IMR-90 (cell line): ENCODE measurements around the gene HTR1D. TPM values are rescaled to one million over a fixed set of nuclear protein-coding genes. Genes with fewer than 3 reads are reported as not detected.

Source experiments
- ATAC-seq: fragments of 200-7000 bp; cut with Tn5 transposase; 2 replicates; pipeline ENCODE4 v1.9.1; 2020; ENCODE audit warnings: low read depth, mild to moderate bottlenecking, moderate library complexity
- BruUV-seq: library from RNA; stranded (reverse); fragments of 400-500 nt; replicated peaks from 2 replicates; lab custom pipeline; 2021; lab: Mats Ljungman, UMichigan
- CTCF ChIA-PET: fragments of 300-600 bp; formaldehyde crosslinking; extraction: SDS; loops from one replicate; lab custom pipeline; 2021; ENCODE audit warnings: antibody characterized with exemption; lab: Yijun Ruan, JAX
- POLR2A ChIA-PET: fragments of 300-600 bp; sonication (Branson Sonifier 250); formaldehyde crosslinking; loops from one replicate; lab custom pipeline; 2022; ENCODE audit warnings: antibody characterized with exemption; ENCODE audit not compliant: unreplicated experiment; lab: Charles Lee
- DNase-seq: peaks from one replicate; pipeline ENCODE4 v3.0.0; 2013
- H2AFZ ChIP-seq: replicated peaks from 2 replicates; pipeline ENCODE3; 2013; ENCODE audit warnings: low read length, mild to moderate bottlenecking; ENCODE audit not compliant: poor library complexity
- H2AK5ac ChIP-seq: 2 replicates; pipeline ENCODE4 v1.6.1; 2013; ENCODE audit warnings: low read depth, low read length, inconsistent platforms
- H2AK9ac ChIP-seq: replicated peaks from 2 replicates; pipeline ENCODE3; 2013; ENCODE audit warnings: mild to moderate bottlenecking, low read depth, low read length, moderate library complexity; ENCODE audit not compliant: poor library complexity
- H2BK120ac ChIP-seq: 2 replicates; pipeline ENCODE4 v1.6.1; 2013; ENCODE audit warnings: low read depth, low read length, inconsistent platforms
- H2BK15ac ChIP-seq: 3 replicates; pipeline ENCODE4 v1.6.1; 2013; ENCODE audit warnings: low read depth, low read length, inconsistent platforms
- H2BK20ac ChIP-seq: 2 replicates; pipeline ENCODE4 v1.6.1; 2013; ENCODE audit warnings: low read depth, mild to moderate bottlenecking, inconsistent platforms, low read length, moderate library complexity
- H2BK5ac ChIP-seq: 2 replicates; pipeline ENCODE4 v1.6.1; 2013; ENCODE audit warnings: mild to moderate bottlenecking, low read depth, low read length, inconsistent platforms; ENCODE audit not compliant: poor library complexity, severe bottlenecking
- H3K14ac ChIP-seq: replicated peaks from 2 replicates; pipeline ENCODE4 v1.6.1; 2013; ENCODE audit warnings: low read depth, low read length, inconsistent platforms
- H3K18ac ChIP-seq: 2 replicates; pipeline ENCODE4 v1.6.1; 2013; ENCODE audit warnings: low read depth, low read length, control low read depth
- H3K23ac ChIP-seq: 2 replicates; pipeline ENCODE4 v1.6.1; 2013; ENCODE audit warnings: low read depth, low read length, inconsistent platforms
- H3K27ac ChIP-seq: 2 replicates; pipeline ENCODE4 v1.5.1; 2013; ENCODE audit warnings: mild to moderate bottlenecking, control low read depth, low read length; ENCODE audit not compliant: insufficient read depth
- H3K27me3 ChIP-seq: 2 replicates; pipeline ENCODE4 v1.6.1; 2013; ENCODE audit warnings: low read length; ENCODE audit not compliant: control insufficient read depth, insufficient read depth
- H3K36me3 ChIP-seq: 2 replicates; pipeline ENCODE4 v1.6.1; 2013; ENCODE audit warnings: low read length, mixed read lengths; ENCODE audit not compliant: control insufficient read depth, insufficient read depth
- H3K4ac ChIP-seq: 2 replicates; pipeline ENCODE4 v1.6.1; 2013; ENCODE audit warnings: low read depth, low read length, inconsistent platforms
- H3K4me1 ChIP-seq: 2 replicates; pipeline ENCODE4 v1.6.1; 2013; ENCODE audit warnings: low read length, mixed read lengths; ENCODE audit not compliant: control insufficient read depth, insufficient read depth
- H3K4me2 ChIP-seq: 2 replicates; pipeline ENCODE4 v1.6.1; 2013; ENCODE audit warnings: low read depth, mild to moderate bottlenecking, control low read depth, low read length, moderate library complexity
- H3K4me3 ChIP-seq: 2 replicates; pipeline ENCODE4 v1.5.1; 2013; ENCODE audit warnings: low read depth, mild to moderate bottlenecking, control low read depth, low read length, moderate library complexity; ENCODE audit not compliant: insufficient read depth
- H3K56ac ChIP-seq: 2 replicates; pipeline ENCODE4 v1.6.1; 2013; ENCODE audit warnings: low read length, inconsistent platforms; ENCODE audit not compliant: insufficient read depth; ENCODE audit errors: extremely low read depth
- H3K79me1 ChIP-seq, 2 experiments: 2 replicates each; pipeline ENCODE4 v1.6.1; 2013; ENCODE audit warnings: low read length in 2 of 2, inconsistent platforms in 1 of 2, low read depth in 1 of 2
- H3K9ac ChIP-seq: 2 replicates; pipeline ENCODE4 v1.6.1; 2013; ENCODE audit warnings: low read depth, low read length, control low read depth
- H3K9me1 ChIP-seq: 2 replicates; pipeline ENCODE4 v1.6.1; 2013; ENCODE audit warnings: low read length, inconsistent platforms; ENCODE audit not compliant: insufficient read depth
- H3K9me3 ChIP-seq: 2 replicates; pipeline ENCODE4 v1.6.1; 2013; ENCODE audit warnings: low read length; ENCODE audit not compliant: control insufficient read depth, insufficient read depth
- H4K20me1 ChIP-seq: 2 replicates; pipeline ENCODE4 v1.6.1; 2013; ENCODE audit warnings: low read length, inconsistent platforms; ENCODE audit not compliant: insufficient read depth
- H4K5ac ChIP-seq: 2 replicates; pipeline ENCODE4 v1.6.1; 2013; ENCODE audit warnings: mild to moderate bottlenecking, low read depth, low read length, control low read depth
- H4K8ac ChIP-seq, 2 experiments: 2 replicates each; pipeline ENCODE4 v1.6.1; 2013; ENCODE audit warnings: low read depth in 2 of 2, low read length in 2 of 2, control low read depth in 1 of 2, inconsistent platforms in 1 of 2
- H4K91ac ChIP-seq: 2 replicates; pipeline ENCODE4 v1.6.1; 2013; ENCODE audit warnings: low read depth, low read length, inconsistent platforms; ENCODE audit not compliant: insufficient read depth
- BHLHE40 ChIP-seq: fragments of 150-350 bp; IDR thresholded peaks from 2 replicates; pipeline ENCODE4 v1.6.1; 2016; ENCODE audit warnings: mild to moderate bottlenecking, low read depth, low read length
- CEBPB ChIP-seq: IDR thresholded peaks from 2 replicates; pipeline ENCODE4 v1.6.1; 2012; ENCODE audit warnings: low read depth, low read length, improper control_type of control experiment
- CHD1 ChIP-seq: IDR thresholded peaks from 2 replicates; pipeline ENCODE4 v1.6.1; 2012; ENCODE audit warnings: low read depth, low read length, improper control_type of control experiment
- CTCF ChIP-seq: conservative IDR thresholded peaks from 2 replicates; pipeline ENCODE4 v1.5.1; 2012; ENCODE audit warnings: mild to moderate bottlenecking, low read depth, low read length, improper control_type of control experiment
- ELK1 ChIP-seq: fragments of 150-350 bp; IDR thresholded peaks from 2 replicates; pipeline ENCODE4 v1.6.1; 2016; ENCODE audit warnings: low read depth, mild to moderate bottlenecking, low read length, moderate library complexity, borderline replicate concordance
- FOS ChIP-seq: fragments of 150-350 bp; IDR thresholded peaks from 2 replicates; pipeline ENCODE4 v1.6.1; 2016; ENCODE audit warnings: low read depth, low read length
- MAFK ChIP-seq: IDR thresholded peaks from 2 replicates; pipeline ENCODE4 v1.6.1; 2012; ENCODE audit warnings: low read depth, low read length, improper control_type of control experiment
- MAZ ChIP-seq: IDR thresholded peaks from 2 replicates; pipeline ENCODE4 v1.6.1; 2012; ENCODE audit warnings: low read depth, mild to moderate bottlenecking, low read length, improper control_type of control experiment, moderate library complexity, borderline replicate concordance
- MXI1 ChIP-seq: IDR thresholded peaks from 2 replicates; pipeline ENCODE4 v1.6.1; 2012; ENCODE audit warnings: low read depth, mild to moderate bottlenecking, low read length, moderate library complexity, borderline replicate concordance
- NFE2L2 ChIP-seq: fragments of 150-350 bp; IDR thresholded peaks from 2 replicates; pipeline ENCODE4 v1.6.1; 2016; ENCODE audit warnings: low read depth, mild to moderate bottlenecking, low read length
- POLR2A ChIP-seq: IDR thresholded peaks from 2 replicates; pipeline ENCODE4 v1.6.1; 2012; ENCODE audit warnings: mild to moderate bottlenecking, low read depth, low read length
- RAD21 ChIP-seq: IDR thresholded peaks from 2 replicates; pipeline ENCODE4 v1.6.1; 2012; ENCODE audit warnings: low read length, improper control_type of control experiment
- RCOR1 ChIP-seq: IDR thresholded peaks from 2 replicates; pipeline ENCODE4 v1.6.1; 2012; ENCODE audit warnings: mild to moderate bottlenecking, low read length, improper control_type of control experiment; ENCODE audit not compliant: insufficient replicate concordance
- RFX5 ChIP-seq: IDR thresholded peaks from 2 replicates; pipeline ENCODE4 v1.8.0; 2012; ENCODE audit warnings: low read depth, mild to moderate bottlenecking, low read length, moderate library complexity
- SMC3 ChIP-seq: fragments of 150-350 bp; IDR thresholded peaks from 2 replicates; pipeline ENCODE4 v1.6.1; 2016; ENCODE audit warnings: low read depth, mild to moderate bottlenecking, antibody characterized with exemption, low read length, moderate library complexity
- USF2 ChIP-seq: fragments of 150-350 bp; IDR thresholded peaks from 2 replicates; pipeline ENCODE4 v1.6.1; 2017; ENCODE audit warnings: mild to moderate bottlenecking, antibody characterized with exemption, low read length, low read depth
- WGBS, 2 experiments: methylation state at CpG; one replicate each; pipeline versions ENCODE4 v1.1.5 to v1.1.7; 2013; ENCODE audit warnings: missing lambda C conversion rate in 2 of 2; ENCODE audit not compliant: insufficient read length in 1 of 2; ENCODE audit errors: extremely low coverage in 2 of 2; 5-methylcytosine and 5-hydroxymethylcytosine counted together
- dilution Hi-C: fragments of 300-500 bp; cut with HindIII; formaldehyde crosslinking; loops from one replicate; pipeline ENCODE4 v1.14.3; 2018; ENCODE audit warnings: low sequenced_read_pairs; ENCODE audit not compliant: unreplicated experiment
- in situ Hi-C: fragments of 300-500 bp; cut with MboI; formaldehyde crosslinking; loops from 3 replicates; pipeline ENCODE4 v1.14.3; 2019; ENCODE audit warnings: low sequenced_read_pairs, inconsistent platforms, mixed read lengths
- intact Hi-C: fragments of 100-400 bp; cut with micrococcal nuclease; formaldehyde crosslinking; loops from 2 replicates; pipeline ENCODE4 v1.10.0; 2022
- polyA plus RNA-seq, 3 experiments: library from polyadenylated mRNA; depleted of rRNA; stranded (reverse); fragments of >200 nt; gene quantifications; 2 replicates each; pipeline ENCODE4 v1.2.3, GENCODE V29; 2012; ENCODE audit warnings: low replicate concordance in 1 of 3
- total RNA-seq: library from RNA; depleted of rRNA; stranded (reverse); fragments of >200 nt; gene quantifications from 2 replicates; pipeline ENCODE4 v1.2.3, GENCODE V29; 2012

HTR1D gene
- total and polyA plus RNA-seq, 2 of the 4 experiments (the other 2 are of a cell fraction), result 0.03 to 0.18 TPM

- Histone ChIP-seq H3K9me3 (no peaks in the 10 kb centered on the region), H4K5ac (no peak overlapping the region), H2BK120ac (peak overlapping the region; percentile 27), H4K20me1 (no peaks in the 10 kb centered on the region), H3K27ac (no peak overlapping the region), H2BK20ac (peak overlapping the region; percentile 62; the same call in 1 of the 2 replicates), H3K18ac (no peak overlapping the region), H4K91ac (no peak overlapping the region), H3K56ac (no peak overlapping the region), H3K4me1 (0 out of 2 replicates have a peak, but pooled peaks cover 4% of the 10 kb centered on the region), H3K9ac (no peak overlapping the region), H3K4me3 (no peak overlapping the region), H4K8ac (no peak overlapping the region), H2BK15ac (no peak overlapping the region), H2AK5ac (peak overlapping the region; percentile 70), H3K9me1 (no peaks in the 10 kb centered on the region), H3K14ac (no peak overlapping the region), H2AFZ (no peak overlapping the region), H3K23ac (no peak overlapping the region), H3K27me3 (no peaks in the 10 kb centered on the region), H3K79me1 (no peaks in the 10 kb centered on the region), H2BK5ac (no peak overlapping the region), H3K4ac (peak overlapping the region; percentile 67; the same call in 1 of the 2 replicates), H3K4me2 (no peak overlapping the region), H3K36me3 (no peaks in the 10 kb centered on the region), H2AK9ac (no peak overlapping the region)
- no CpG with 5 or more reads among the region's 4 CpGs for WGBS, 2 experiments
- ChIA-PET CTCF (interaction anchor here (0.6 to 3.7 kb wide), 13 partner anchors 9 to 210 kb away, joined by 3 to 32 read pairs (median 5); no protein-coding TSS in a partner anchor), POLR2A (no interaction called here)
- ATAC-seq (no peak), DNase-seq (no peak)
- BruUV-seq, result no TSS peak
- dilution Hi-C loops, result no loop called here
- intact Hi-C loops, result loop anchor here (10.0 kb wide), 1 partner anchor 349 kb away; the partner anchor contains the start of gene E2F2
- TF ChIP-seq CTCF, result no peak
- TF ChIP-seq USF2, result no peak
- TF ChIP-seq CEBPB, result no peak
- no peak for TF ChIP-seq SMC3
- TF ChIP-seq NFE2L2, result no peak
- no peak for TF ChIP-seq MXI1
- TF ChIP-seq RFX5, result no peak
- no peak for TF ChIP-seq POLR2A
- TF ChIP-seq RAD21, result no peak
- TF ChIP-seq MAZ, result no peak
- no peak for TF ChIP-seq ELK1
- no peak for TF ChIP-seq RCOR1
- no peak for TF ChIP-seq BHLHE40
- no peak for TF ChIP-seq FOS
- TF ChIP-seq CHD1, result no peak
- no peak for TF ChIP-seq MAFK
- in situ Hi-C loops, result loop anchor here (5.0 kb wide), 2 partner anchors 88 to 208 kb away; no protein-coding TSS in a partner anchor
Measured at GRCh38 chr1:23185381-23185780, 31.9 kb downstream of the HTR1D start.
